NCI-H345 treated with DMSO at 0.1 percent for 48 hours (cell line): ENCODE measurements around the gene ANKS3.

Experiments used
- DNase-seq: peaks from one replicate; lab custom pipeline; 2025; ENCODE audit not compliant: unreplicated experiment; lab: John Stamatoyannopoulos, UW

ANKS3 gene

GRCh38 chr16:4729876-4730275 is 4.2 kb downstream of the ANKS3 start:
- DNase-seq: no peak

- no peak for DNase-seq
Observed at GRCh38 chr16:4728676-4729075, 5.4 kb downstream of the ANKS3 start.

DNA sequence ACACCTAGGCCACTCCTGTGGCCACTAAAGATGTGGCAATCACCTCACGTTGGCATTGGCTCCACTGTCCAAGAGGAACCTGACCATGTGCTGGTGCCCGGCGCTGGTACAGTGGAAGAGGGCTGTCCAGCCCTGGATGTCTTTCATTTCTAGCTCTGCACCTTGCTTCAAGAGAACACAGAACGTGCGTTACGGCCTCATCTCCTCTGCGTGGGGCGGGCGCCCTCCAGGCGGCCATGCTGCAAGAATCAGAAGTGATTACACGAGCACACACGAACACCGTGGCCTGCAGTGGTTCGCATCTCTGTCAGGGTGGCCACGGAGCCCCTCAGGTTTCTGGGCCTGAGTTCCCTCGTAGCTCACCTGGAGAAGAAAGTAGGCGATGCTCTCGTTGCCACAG is 7.5 kb downstream of the ANKS3 start:
- no peak for DNase-seq

DNA sequence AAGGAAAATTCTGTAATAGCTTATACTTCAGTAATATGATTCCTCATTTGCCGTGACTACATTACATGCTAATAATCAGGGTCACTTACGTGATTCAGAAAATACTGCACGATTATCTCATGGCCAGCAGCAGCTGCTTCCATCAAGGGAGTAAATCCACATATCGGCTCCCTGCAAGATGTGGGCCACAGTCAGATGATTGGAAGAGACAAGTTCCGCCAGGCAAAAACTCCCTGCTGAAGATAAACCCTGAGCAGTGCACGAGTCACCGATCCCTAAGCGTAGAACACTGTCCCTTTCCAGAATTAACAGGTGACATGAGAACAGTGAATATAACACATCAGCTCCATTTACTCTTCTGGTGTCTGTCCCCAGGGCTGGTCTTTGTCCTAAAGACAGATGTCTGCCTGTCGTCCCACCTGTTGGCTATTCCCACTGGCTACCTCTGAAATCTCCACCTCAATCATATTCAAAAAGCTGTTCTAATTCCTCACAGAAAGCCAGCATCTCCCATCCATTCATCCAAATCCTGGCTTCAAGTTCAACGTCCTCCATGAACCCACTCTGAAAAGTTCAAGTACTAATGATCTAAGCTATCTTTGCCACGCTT is 9.3 kb downstream of the ANKS3 start:
- DNase-seq: no peak

DNA sequence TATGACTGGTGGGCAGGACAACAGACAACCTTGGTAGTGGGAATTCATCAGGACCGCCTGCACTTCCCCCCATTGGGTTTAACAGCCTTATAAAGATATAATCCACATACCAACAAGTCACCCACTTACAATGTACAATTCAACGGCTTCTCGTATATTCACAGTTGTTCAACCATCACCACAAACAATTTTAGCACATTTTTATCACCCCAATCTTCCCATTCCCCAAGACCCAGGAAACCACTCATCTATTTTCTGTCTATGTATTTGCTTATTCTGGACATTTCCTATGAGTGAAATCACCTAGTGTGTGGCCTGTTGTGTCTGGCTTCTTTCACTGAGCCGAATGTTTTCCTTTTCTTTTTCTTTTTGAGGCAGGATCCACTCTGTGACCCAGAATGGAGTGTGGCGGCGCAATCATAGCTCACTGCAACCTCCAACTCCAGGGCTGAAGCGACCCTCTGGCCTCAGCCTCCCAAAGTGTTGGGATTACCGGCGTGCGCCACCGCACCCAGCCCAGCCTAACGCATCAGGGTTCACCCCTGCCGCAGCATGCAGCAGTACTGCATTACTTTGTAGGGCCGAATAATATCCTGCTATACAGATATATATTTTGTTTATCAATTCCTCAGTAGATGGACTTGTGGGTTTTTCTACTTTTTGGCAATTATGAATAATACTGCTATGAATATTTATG is 10.9 kb downstream of the ANKS3 start:
- DNase-seq: no peak

DNA sequence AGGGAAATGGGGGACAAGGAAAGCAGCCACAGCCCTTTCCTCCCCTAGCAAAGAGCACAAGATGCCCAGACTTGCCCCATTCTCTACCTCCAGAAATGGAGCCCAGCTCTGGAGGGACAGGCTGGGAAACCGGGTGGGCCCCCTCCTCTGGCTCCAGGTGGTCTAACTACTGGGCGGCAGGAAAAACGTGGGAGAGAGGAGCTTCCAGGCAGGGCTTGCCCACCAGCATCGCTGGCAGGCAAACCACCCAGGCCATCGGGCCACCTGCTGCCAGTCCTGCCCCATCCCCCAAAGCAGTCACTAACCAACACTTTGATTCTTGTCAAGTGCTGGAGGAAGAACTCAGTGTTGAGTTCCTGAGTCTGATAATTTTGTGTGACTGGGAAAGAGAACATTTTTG is 15.6 kb downstream of the ANKS3 start:
- no peak for DNase-seq

DNA sequence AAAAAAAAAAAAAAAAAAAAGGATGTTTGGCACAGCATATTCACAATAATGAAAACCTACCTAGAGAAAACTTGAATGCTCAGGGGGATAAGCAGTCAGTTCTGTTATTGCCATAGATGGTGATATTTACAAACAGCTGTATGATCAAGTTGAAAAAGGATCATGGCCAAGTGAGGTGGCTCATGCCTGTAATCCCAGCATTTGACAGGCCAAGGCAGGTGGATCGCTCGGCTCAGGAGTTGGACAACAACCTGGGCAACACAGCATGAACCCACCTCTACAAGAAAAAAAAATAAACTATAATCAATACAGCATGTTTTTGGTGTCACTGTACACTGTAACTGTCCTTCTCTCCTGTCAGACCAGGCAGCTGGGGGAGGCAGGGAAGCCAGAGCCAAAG is 19.1 kb downstream of the ANKS3 start:
- DNase-seq: no peak

DNA sequence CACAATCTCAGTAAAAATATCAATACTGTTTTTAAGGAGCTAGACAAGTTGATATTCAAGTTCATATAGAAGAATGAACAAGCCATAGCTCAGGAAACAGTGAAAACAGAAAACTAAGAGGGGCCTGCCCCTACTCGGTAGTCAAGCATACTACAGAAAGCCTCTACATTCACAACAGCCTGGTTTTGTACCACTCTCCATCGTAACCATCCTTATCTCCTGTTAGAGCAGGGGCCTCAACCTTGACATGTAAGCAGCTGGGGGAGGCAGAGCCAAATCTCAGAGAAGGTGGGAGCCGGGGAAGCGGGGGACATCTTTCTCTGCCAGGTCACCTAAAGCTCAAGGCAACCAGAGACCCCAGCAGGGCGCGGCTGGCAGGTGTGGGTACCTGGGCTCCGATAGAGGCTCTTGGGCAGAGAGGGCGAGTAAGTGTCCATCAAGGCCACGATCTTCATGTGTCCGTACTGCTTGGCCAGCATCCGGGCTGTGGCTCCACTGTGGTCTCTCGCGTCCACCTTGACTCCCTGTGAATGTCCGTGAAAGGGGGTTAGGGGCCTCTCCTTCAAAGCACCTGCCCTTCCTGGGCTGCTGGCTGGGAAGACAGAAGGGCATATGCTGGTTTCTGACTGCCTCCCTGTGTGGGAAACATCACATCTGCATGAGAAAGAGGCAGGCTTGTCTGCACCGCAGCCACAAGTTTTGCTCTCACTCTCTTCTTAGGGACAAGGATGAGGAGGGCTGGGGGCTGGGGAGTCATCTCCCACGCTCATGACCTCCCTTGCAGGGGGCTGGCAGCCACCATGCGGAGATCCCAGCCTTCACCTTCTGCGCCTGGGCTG is 20.2 kb downstream of the ANKS3 start:
- DNase-seq: no peak

- no peak for DNase-seq
Observed at GRCh38 chr16:4709481-4709880, 24.6 kb downstream of the ANKS3 start.

GRCh38 chr16:4706871-4707270 is 27.2 kb downstream of the ANKS3 start:
- no peak for DNase-seq

GRCh38 chr16:4704913-4705312 is 29.2 kb downstream of the ANKS3 start:
- no peak for DNase-seq

GRCh38 chr16:4704491-4704890 is 29.6 kb downstream of the ANKS3 start:
- DNase-seq: no peak

DNA sequence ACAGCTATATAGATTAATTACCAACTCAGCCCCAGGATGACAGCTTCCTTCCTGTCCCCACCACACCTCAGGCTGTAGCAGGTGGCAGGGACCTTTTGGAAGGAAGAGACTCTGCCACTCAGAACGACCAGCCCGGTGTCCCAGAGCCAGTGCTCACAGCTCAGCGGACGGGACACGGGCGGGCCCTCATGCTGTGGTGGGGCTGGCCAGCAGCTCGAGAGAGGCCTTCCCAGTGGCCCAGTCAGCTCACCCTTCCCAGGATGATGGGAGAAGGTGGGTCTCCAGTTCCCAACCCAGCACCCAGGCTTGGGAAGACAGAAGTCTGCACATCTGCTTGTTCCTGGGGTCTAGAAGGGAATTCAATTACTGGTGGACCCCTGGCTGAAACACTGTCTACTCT is 30.2 kb downstream of the ANKS3 start:
- no peak for DNase-seq

DNA sequence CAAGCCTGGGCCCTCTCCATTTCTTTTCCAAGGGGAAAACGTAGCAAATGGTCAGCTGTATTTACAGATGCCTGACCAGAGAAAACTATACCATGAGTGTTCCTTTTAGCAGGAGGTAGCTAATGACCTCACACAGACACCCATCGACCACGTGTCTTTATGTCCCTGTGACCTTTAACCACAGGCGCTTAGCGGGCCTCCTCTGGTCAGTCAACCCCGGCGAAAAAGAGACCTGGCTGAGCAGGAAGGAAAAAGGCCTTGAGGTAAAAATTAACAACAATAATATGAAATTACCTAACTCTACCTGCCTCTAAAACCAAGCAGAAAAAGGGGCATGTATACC is 31.6 kb downstream of the ANKS3 start:
- DNase-seq: no peak

DNA sequence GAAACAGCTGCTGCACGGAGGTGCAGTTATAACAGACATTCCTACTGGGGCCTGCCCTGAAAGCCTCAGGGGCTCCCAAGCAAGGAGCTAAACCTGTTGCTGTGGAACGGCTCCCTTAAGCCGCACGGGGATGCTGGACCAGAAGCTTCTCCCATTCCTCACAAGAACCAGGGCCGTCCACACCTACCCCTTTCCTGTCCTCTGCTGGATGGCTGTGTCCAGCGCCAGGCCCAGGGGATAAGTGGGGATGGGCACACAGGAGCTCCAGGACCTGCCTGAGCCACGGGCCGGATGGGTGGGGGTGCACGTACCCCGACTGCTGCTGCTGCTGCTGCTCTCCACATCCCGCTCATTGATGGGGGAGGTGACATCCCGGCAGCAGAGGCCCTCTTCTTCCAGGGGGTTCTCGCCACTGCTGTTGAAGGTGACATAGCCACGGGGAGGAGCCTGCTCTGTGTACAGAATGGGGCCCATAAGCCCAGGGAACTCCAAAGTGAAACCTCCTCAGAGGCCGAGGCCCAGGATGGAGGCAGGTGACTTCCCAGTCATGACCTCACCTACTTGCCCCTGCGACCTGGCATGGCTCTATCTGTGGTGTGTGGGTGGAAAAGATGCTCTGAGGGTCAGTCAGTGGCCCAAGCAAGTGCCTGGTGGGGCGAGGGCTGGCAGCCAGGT is 32.1 kb downstream of the ANKS3 start:
- no peak for DNase-seq

DNA sequence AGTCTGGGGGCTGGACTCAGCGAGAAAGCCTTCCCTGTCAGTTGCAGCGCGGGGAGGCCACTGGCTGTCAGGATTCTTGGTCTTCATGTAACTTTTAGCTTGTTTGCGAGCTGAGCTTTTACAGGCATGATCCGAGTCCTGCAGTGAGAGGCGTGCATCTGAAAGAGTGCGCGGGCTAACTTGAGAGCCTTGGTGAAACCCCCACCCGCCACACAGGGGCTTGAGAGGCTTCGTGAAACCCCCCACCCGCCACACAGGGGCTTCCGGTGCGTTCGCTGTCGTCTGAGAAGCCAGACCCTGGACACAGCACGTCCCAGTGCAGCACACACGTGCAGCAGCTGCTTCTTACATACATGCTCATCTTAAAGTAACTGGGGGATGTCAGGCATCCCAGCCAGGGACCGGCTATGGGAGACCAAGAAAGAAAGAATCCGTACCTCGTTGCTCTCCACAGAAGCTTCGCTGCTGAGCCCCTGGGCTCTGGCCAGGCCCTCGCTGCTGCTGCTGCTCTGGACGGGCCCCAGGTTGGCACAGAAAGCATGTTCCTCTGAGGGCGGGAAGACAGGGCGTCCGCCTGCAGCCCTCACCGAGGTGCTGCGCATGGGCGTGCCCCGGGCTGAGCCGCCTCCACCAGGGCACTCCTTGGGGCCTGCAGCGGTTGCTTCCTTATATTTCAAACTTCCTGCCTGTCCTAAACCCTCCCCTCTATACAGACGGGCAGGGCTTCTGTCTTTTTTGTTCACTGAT is 32.9 kb downstream of the ANKS3 start:
- no peak for DNase-seq

DNA sequence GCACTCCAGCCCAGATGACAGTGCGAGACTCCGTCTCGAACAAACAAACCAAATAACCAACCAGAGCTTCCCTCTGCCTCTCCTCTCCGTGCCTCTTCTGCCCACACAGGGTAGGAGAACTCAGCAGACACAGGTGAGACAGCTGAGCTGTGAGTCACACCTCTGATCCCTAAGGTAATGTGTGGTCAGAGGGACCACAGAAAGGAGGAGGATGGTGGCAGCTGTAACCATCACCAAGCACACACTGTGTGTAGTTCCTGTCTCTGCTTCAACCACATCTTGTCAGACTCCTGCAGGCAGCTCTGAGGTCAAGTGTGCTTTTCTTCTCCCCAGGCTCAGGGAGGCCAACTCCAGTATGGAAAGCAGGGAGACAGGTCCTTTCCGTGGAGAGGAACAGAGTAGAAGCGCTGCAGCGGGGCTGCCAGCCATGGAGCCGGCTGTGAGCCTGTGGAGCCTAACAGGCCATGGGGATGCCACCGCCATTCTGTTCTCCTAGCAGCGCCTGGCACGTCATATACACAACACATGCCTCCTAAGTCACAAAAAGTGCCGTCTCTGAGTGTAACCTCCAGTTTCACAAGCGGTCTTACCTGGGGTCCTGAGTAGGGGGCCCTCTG is 33.6 kb downstream of the ANKS3 start:
- no peak for DNase-seq

GRCh38 chr16:4699046-4699556 is 35.0 kb downstream of the ANKS3 start:
- DNase-seq: no peak

DNA sequence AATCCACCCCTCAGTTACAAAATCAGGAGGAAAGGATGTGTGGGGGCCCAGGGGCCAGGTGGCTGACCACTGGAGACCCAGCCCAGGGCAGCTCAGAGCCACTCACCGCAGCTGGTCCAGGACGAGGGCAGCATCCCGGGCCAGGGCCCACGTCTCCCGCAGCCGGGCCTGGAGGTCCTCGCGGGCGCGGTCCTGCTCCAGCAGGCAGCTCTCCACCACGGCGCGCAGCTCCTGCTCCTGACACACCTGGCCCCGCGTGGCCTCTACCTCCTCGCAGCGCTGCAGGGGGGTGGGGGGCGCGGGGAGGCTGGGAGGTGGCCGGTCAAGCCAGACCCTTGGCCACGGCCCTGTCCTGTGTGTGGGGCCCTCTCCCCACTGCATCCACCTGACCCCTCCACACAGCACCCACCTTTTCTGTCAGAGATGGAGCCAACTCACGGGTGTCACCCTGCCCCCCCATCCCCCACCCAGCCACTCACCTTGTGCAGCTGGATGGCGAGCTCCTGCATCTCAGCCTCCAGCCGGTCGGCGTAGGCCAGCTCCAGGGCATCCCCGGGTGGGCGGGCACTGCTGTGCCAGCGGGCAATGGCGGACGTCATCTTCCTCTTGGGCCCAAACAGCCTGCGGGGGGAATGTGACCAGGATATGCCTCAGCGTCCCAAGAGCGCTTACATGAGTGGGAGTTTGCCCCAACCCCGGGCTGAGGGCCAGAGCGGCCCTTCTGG is 35.6 kb downstream of the ANKS3 start:
- DNase-seq: no peak

GRCh38 chr16:4697848-4698291 is 36.2 kb downstream of the ANKS3 start:
- DNase-seq: no peak
